GM19351 (cell line): ENCODE data around the gene EMC6.

ENCODE experiments used
- ATAC-seq: cut with Tn5 transposase; IDR thresholded peaks from one replicate; pipeline ENCODE4 v1.9.1; 2021; ENCODE audit warnings: mild to moderate bottlenecking, moderate library complexity; ENCODE audit not compliant: unreplicated experiment

Gene EMC6

DNA sequence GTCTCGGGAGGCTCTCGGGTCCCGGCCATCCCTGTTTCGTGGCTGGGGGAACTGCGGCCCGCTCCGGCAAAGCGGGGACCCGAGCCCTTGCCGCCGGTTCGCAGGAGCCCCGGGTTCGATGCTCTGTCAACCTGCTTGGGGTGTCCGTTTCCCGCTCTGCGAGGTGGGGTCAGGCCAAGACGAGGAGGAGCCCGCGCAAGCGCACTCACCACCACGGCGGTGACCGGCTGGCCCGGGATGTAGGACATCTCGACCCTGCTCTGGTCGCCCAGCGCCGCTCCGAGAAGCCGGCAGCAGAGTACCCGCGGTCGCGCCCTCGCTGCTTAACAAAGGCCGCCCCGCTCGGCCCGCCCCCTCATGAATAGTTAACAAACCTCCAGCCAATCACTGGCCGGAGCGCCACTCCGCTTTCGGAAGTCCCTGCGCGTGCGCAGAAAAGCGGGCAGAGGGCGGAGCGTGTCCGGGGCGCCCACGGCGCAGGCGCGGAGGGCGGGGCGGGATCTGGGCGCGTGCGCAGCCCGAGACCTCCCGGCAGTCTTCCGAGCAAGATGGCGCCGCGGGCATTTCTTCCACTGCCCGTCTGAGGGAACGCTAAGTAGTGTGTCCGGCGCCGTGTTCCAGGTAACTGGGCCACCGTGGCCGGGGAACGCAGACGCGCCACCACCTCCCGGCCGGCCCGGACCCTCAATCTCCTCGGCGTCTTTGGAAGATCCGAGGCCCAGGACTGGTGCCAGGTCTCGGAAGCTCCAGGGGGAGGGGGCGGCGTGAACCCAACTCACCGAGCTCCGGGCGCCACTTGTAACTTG, at the start of gene EMC6, which contains the start of gene TAX1BP3:
TSS of gene EMC6 (plus strand) at position 534 of the 806 bp plus-strand sequence. CDS start 335 bp downstream, outside the sequence.
TSS of gene TAX1BP3 (minus strand) at position 300 of the 806 bp plus-strand sequence. CDS start at position 248, 52 bp downstream.
- peak; percentile 89 for ATAC-seq

DNA sequence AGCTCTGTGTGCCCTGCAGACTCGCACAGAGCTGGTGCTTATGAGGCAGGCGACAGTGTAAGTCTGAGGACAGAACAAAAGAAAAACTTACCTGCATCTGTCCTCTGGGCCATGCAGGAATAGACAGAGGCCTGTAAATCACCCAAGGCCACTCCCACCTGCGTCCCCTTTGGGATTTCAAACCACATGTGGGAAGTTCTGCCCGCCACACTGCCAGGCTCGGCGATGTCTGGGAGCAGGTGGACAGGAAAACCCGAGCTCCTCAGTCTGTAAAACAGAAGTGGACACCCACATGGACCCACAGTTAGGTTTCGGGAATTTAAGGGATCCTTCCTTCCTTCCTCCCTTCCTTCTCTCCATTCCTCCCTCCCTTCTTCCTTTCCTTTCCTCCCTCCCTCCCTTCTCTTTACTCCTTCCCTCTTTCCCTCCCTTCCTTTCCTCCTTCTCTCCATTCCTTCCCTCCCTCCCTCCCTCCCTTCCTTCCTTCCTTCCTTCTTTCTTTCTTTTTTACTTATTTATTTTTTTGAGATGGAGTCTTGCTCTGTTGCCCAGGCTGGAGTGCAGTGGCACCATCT, 47.4 kb upstream of the EMC6 start:
- ATAC-seq, result no peak

DNA sequence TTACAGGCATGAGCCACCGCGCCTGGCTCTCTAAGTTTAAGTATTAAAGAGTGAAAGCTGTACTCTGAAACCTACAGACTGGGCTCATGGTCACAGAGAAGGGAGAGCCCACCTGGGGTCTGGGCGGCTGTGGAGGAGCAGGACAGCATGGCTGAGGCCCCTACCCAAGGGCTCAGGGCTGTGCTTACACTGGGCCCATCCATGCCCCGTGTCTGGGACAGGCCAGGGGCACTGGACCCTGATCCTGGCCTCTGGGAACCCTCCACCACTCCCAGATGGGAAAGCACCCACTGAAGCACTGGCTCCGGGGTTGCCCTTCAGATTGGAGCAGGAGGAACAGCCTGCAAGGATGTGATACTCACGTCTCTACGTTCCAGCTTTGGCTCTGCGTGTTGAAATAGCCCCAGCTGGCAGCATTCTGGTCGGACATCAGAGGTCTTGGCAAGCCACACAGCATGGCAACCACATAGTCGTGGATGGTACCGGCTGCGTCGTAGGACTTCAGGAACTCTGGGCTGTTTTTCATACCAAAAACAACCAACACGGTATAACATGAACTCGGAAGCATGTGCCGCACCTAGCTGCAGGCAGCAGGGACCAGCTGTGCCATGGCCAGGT, 45.5 kb upstream of the EMC6 start:
- ATAC-seq, result no peak

DNA sequence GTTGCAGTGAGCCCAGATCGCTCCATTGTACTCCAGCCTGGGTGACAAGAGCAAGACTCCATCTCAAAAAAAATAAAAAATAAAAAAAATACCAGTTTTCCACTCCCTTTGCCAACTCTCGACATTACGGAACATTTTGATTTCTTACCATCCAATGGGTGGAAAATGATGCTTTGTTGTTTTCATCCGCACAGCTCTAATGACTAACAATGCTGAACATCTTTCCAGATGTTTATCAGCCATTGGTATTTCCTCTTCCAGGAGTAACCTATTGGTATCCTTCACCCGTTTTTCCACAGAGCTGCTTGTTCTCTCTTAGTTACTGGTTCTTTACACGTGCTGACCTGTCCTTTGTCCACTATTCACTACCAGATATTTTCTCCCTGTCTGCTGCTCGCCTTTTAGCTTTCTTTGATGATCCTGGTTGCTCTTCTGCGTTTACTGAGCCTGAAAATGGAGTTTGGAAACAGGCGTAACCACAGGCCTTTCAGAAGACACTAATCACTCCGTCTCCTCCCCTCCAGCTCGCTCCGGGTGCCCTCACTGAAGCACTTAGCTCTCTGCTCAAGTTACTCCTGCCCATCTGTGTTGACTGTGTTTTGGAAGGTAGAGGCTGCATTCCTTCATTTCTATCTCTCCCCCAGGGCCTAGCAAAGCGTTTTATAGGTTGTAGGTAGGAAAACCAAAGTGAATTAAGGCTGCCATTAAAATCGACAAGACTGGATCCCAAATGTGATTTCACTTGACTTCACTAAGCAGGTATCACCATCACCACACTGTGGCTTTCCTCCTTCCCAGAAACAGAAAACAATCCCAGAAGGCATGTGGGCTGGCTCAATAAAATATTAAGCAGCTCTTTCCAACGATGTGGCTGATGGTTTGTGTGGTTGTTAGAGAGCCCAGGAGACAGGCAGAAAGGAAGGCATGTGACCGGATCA, 41.5 kb upstream of the EMC6 start:
- ATAC-seq, result no peak

DNA sequence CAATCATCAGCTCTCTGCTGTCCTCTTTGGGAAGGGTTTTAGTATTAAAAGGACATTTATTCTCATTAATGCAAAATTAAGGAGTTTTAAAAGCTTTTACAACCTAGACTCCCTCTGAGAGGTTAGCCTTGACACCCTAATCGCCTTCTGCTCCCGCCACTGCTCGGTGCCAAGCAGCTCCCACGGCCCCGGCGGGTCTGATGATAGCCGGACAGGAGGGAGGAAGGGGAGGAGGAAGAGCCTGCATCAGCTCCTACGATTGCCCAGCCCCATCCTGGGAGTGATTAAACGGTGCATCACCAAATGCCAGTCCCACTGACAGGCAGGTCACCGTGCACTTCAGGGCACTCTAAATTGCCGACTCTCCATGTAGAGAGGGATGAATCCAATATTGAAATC, 40.8 kb upstream of the EMC6 start:
- ATAC-seq, result no peak

DNA sequence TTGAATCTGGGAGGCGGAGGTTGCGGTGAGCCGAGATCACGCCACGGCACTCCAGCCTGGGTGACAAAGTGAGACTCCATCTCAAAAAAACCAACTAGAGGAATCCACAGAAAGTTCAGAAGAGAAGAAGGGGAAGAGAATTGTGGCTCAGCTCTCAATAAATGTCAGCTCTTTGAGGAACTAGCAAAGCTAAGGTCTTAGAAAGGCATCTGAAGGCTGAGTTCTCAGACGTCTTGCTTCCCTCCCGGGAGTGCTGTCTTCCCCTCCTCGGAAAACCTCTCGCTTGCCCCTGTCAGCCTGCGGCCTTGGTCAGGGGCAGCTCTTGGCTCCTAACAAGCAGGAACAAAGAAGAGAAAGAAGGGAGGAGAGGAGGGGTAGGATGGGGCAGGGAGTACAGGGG, 37.8 kb upstream of the EMC6 start:
- no peak for ATAC-seq

DNA sequence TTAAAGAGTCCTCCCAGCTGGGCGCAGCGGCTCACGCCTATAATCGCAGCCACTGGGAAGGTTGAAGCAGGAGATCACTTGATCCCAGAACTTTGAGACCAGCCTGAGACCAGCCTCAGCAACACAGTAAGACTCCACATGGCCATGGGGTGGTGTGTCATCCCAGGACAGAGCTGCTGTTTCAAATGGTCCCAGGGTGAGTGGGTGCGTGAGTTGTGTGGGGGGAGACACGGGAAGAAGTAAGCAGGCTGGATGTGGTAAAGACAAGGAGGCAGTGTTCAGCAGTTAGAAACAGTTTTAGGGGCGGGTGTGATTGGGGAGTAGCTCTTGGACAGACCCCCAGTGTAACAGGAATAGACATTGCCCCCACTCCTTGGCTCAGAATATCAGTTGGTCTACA, 36.3 kb upstream of the EMC6 start:
- ATAC-seq, result no peak

DNA sequence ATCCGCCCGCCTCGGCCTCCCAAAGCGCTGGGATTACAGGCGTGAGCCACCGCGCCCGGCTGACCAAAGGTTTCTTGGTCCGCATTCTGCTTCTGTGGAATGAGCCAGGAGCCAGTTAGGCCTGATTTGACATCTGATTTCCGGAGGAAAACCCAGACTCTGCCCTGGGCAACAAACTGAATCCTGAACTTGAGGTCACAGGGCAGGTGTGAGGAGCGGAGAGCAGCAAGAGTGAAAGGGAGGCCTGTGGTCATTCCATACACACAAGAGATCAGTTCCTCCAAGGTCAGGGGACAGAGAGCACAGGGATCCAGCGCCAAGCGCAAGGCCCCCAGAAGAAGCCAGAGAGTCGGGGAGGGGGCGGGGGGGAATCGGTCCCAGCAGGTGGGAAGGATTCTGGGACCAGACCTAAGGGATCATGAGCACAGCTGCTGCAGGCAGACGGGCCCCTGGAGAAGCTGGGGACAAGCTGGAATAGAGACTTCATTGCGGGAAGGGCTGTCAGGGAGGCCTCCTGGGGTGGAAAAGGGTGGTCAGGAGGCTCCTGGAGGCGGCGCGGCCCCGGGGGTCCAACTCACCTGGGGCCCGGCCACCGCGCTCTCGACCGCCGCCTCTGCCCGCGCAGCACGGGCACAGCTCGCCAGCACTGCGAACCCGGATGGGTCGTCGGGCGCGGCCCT, 33.0 kb upstream of the EMC6 start:
- ATAC-seq, result no peak

DNA sequence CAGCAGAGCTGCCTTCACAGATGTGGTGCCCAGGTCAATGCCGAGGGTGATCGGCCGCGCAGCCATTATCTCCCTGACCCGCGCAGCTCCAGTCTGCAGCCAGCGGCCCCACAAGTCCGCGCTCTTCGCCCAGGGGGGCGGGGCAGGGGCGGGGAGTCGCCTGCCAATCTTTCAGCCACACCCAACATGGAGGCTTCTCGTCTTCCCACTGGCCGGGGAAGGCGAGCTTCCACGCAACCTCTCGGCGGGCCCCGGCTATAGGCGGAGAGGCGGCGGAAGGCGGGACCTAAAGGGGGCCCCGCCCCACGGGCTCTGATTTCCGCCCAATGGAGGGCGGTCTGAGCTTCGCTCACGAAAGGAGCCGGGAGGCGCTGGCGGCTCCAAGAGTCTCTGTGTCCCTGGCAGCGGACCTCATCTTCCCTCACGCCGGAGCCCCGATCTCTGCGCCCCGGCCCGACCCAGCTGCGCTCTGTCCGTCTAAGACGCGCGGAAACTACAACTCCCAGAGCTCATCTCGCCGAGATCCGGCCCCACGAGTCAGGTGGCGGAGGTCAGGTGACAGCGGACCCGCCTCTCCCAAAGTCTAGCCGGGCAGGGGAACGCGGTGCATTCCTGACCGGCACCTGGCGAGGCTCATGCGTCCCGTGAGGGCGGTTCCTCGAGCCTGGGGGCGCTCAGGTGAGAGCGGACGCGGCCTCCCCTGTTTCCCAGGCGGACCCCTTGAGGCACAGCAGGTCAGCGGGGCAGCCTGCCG, 32.3 kb upstream of the EMC6 start, which contains the start of the genes CTNS and SHPK:
TSS of gene CTNS (plus strand) at position 607 of the 754 bp plus-strand sequence. CDS start 3,447 bp downstream, outside the sequence.
TSS of gene SHPK (minus strand) at position 97 of the 754 bp plus-strand sequence. CDS start at position 66, 31 bp downstream.
- peak; percentile 90 for ATAC-seq

DNA sequence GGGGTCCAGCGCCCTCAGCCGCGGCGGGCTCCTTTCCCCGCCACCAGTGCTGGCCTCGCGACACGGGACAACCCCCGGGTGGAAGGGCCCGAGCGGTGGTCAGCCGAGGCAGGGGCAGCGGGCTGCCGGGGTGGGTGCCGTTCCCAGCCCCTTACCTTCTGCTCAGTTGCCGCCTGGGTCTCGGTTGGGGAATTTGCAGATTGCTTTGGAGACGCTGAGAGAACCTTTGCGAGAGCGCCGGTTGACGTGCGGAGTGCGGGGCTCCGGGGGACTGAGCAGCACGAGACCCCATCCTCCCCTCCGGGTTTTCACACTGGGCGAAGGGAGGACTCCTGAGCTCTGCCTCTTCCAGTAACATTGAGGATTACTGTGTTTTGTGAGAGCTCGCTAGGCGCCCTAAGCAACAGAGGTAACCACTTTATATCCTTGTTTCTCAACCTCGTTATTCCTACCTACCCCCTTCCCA, 31.7 kb upstream of the EMC6 start:
- no peak for ATAC-seq

DNA sequence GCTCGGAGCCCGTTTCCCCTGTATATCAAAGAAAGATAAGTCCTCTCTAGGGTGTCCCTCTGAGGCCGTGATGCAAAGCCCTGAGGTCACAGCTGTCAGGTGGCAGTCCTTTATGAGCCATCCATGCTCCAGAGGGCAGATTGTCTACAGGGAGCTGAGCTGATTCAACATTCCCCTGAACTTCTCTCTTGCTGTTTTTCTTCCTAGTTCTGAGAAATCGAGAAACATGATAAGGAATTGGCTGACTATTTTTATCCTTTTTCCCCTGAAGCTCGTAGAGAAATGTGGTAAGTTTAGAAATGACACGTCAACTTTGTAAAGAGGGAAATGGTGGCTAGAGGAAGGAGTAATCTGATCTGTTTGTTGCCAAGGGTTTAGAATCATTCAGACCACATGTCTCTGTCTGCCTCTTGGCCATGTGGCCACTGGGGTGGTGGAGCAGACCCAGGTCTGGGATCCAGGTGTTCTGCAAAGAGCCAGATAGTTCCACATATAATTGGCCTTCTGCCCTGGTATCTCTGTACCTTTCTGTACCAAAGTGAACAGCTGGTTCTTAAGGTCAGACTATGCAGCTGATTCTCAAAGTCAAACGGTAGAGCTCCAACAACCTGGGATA, 28.5 kb upstream of the EMC6 start:
- ATAC-seq, result no peak

DNA sequence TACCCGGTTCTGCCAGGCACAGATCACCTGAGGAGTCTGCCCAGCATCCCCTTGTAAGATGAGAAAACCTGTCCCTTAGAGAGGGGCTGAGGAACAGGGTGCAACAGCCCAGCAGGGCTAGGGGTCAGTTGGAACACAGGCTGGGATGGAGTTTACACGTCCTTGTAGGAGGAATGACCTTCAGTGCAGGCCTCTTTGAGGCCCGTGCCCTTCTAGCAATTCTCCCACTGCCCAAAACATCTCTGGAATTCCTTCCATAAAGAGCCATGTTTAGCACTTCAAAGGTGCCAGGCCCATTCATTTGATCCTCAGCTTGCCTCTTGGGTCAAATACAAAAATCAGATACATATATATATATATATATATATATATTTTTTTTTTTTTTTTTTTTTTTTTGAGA, 27.6 kb upstream of the EMC6 start:
- no peak for ATAC-seq

DNA sequence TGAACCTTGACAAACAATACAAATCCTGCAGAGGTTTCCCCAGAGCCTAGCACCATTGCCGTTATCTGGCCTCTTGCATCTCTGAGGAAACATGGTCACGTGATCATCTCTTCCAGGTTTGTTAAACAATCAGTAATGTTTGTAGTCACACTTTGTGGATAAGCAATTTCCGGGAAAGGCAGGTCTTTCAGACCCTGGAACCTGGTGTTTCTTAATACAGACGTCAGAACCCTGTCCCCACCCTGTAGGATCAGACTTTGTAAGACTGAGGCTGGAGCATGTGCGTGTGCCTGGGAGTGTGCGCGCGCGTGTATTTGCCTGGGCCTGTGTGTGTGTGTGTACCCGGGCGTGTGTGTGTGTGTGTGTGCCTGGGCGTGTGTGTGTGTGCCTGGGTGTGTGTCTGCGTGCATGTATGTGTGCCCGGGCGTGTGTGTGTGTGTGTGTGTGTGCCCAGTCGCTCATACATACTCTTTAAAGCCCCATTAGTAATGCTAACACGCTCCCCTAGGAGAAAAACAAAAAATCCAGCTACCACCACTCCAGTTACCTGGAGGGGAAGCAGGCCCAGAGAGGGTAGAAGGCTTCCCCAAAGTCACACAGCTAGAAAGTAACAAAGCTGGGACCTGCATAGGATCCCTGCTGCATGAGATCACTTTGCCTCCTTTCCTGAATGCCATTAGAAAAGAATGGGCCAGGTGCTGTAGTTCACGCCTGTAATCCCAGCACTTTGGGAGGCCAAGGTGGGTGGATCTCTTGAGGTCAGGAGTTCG, 26.7 kb upstream of the EMC6 start:
- no peak for ATAC-seq

DNA sequence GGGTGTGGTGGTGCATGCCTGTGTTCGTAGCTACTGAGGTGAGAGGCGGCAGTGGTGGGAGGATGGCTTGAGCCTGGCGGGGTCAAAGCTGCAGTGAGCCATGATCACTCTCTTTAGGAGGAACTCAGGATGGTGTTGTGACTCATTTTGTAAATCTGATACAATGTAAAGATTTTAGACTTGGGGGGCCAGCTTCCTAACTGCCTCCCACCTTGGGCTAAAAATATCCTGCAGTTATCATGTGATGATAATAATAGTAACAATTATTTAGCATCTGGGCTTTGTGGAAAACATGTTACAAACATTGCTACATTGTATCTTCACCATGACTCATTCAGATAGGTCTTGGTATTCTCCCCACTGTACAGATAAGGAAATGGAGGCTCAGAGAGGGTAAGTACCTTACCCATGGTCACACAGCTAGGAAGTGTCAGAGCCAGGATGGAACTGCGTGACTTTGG, 24.7 kb upstream of the EMC6 start:
- no peak for ATAC-seq

DNA sequence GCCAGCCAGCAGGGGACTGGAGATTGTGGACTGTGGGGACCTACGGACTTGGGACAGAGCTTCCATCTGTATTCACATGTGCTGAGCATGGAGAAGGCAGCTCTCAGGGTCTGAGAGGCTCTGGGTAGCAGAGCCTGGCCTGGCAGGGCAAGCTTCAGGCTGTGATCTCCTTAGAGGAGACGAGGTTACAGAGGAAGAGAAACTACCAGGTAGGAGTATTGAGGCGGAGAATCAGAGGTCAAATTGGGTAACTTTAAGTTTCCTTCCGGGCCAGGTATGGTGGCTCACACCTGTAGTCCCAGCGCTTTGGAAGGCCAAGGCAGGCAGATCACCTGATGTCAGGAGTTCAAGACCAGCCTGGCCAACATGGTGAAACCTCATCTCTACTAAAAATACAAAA, 23.3 kb upstream of the EMC6 start:
- no peak for ATAC-seq

DNA sequence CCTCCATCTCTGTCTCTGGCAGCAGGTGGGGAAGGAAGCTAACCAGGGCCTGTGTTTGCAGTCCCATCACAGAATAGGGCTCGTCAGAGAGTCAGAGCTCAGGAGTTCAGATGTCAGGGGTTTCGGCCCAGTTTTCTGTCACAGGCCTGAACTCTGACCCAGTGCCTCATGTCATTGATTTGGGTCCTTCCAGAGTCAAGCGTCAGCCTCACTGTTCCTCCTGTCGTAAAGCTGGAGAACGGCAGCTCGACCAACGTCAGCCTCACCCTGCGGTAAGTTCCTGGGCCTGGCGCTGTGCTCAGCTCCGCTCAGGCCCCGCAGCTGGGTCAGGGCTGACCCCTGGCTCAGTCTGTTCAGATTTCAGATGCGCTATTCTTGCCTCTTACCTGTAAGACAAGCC, 21.4 kb upstream of the EMC6 start:
- ATAC-seq, result no peak

DNA sequence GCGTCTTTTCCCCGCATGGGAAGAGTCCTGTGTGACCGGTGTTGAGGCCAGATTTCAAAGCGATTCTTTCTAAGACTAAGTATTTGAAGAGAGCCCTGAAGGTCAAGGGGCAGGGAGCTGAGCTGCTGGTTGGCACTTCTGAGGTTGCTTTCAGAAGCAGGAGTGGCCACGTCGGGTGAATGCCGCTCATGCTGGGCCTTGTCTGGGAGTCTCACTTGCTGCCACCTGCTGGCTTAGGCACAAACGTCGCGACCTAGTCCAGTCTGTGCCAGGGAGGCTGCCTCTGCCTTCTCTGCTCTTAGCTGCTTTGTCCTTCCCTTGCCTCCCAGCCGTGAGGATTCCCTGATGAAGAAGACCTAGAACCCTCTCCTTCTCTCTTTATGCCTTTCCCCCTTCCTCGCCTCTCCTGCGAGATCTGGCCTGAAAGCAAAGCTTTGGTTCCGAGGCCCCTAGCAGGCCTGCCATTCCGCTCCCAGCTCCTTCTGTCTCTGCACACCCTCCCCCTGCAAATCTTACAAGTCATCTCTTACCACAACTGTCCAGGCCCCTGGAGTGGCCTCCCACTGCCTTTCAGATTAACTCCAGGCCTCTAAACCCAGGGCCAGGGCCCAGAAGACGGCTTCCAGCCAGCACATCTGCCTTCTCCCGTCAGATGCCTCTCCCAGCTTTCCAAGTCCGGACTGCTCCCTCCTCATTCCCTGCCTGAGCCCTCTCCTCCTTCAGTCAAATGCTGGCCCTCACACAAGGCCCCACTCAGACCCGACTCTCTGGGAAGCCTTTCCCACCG, 20.6 kb upstream of the EMC6 start:
- no peak for ATAC-seq
